HG03432 (cell line): Measurements from ENCODE around the gene DDX46.

Experiments used
- ATAC-seq: cut with Tn5 transposase; IDR thresholded peaks from one replicate; pipeline ENCODE4 v1.9.1; 2021; ENCODE audit warnings: mild to moderate bottlenecking, moderate library complexity; ENCODE audit not compliant: unreplicated experiment

Gene DDX46

DNA sequence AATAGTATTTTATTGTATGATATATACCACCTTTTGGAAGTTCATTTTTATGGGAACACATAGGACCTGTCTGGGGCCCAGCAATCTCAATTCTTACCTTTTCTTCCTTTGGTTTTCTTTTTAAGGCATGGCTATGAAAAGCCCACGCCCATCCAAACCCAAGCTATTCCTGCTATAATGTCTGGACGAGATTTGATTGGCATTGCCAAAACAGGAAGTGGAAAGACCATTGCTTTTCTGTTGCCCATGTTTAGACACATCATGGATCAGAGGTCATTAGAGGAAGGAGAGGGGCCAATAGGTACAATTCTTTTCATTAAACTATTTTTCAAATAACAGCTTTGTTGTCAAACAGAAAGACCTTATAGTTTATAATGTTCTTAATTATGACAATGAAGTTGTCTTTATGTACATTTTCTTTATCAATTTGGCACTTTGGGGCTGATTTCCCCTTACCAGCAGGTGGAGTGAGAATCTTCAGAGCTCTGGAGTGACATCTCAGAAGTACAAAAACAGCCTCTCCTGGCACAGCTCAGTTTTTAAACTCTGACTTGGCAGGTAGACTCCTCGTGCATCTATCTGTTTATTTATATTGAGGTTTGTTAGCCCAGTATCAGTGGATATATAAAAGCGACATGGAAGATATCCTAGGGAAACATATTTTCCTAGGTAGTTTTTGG is 25.8 kb downstream of the DDX46 start:
- ATAC-seq = no peak

DNA sequence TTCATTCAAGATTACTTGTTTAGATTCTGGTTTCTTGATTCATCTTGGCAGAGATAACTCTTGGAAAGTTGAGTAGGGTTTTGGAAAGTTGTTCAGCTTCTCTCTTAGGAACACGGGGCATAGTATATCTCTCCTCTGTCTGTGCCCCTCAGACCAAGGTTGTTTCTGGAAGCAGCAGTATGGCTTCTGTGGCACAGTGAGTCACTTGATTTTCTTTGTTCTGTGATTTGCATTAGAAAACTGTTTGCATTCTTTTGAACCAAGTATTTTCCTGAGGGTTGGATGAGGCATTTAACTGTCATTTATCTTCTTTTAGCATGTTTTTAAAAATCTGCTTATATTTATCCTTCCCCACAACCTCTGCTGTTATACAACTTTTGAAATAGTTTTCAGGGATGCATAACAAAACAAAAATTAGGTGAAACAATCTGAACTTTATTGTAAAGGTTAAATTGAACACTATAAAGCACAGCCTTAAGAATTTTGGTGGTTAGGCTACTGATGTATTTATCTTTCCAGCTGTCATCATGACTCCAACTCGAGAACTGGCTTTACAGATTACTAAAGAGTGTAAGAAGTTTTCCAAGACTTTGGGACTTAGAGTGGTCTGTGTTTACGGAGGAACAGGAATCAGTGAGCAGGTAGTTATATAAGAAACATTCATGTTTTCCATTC is 26.5 kb downstream of the DDX46 start:
- no peak for ATAC-seq

- no peak for ATAC-seq
Observed at GRCh38 chr5:134787692-134788091, 29.1 kb downstream of the DDX46 start.

DNA sequence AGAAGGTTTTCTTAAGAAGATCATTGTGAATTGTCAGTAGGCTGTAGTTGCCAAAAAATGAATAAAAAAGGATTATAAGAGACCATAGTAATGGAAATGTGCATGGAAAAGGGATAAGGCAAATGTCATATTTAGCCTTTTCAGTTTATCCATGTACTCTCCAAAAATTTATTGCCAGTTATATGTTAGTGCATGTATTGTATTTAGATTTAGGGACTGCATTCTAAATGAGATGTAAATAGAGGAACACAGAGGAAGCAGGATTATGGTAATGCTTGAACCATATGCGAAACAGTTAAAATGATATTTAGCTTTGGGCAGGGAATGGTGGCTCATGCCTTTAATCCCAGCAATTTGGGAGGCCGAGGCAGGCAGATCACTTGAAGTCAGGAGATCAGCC is 33.0 kb downstream of the DDX46 start:
- ATAC-seq = no peak

DNA sequence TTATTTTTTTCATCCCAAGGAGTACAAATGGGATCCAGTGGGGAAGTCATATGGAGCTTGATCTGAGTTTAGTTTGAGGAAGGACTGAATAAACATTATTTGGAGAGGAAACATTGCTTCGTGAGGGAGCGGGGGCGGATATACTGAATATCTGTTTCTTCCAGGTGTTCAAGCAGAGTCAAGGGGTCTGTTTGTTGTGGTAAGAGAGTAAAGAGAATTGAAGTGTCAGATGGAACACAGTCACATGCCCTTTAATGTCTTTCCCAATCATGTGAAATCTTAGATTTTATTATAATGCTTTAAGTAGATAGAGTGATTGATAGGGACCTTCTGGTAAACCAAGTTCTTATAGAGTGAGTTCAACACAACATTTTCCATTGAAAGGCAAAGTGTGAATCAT is 33.7 kb downstream of the DDX46 start:
- no peak for ATAC-seq

DNA sequence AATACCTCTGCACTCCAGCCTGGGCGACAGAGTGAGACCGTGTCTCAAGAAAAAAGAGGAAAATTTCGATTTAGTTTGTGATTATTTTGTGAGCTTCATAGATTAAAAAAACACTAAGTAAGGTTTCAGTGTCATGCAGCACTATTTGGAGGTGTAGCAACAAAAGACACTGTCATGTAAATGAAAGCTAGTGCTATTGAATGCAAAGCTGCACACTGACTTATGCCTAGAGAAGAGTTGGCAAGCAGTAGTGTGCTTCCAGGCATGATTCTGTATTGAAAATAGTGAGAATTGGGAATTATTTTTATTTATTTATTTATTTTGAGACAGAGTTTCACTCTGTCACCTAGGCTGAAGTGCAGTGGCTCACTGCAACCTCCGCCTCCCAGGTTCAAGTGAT is 34.5 kb downstream of the DDX46 start:
- no peak for ATAC-seq

- ATAC-seq = no peak
Observed at GRCh38 chr5:134794082-134794481, 35.5 kb downstream of the DDX46 start.

DNA sequence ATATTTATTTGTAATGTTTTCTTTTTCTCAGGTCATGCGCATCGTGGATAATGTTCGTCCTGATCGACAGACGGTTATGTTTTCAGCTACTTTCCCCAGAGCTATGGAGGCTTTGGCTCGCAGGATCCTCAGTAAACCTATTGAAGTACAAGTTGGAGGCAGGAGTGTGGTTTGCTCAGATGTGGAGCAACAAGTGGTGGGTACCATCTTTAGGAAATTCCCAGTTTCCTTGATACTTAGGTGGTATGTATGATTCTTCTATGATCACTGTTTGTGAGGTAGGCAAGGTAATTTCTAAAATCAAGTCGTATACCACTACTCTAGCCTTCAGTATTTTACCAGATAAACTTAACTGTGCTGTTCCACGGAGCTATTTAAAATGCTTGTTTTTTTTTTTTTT is 36.2 kb downstream of the DDX46 start:
- ATAC-seq = no peak

DNA sequence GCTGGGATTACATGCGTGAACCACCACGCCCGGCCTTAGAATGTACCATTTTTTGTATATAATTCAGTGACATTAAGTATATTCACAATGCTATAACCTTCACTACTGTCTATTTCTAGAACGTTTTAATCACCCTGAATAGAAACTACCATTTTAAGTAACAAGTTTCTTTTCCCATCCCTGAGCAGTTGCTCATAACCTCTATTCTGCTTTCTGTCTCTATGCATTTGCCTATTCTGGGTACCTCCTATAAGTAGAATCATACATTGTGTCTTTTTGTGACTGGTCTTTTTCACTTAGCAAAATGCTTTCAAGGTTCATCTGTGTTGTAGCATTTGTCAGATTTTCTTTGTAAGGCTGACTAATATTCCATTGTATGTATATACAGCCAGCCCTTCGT is 39.9 kb downstream of the DDX46 start:
- ATAC-seq = no peak

GRCh38 chr5:134803821-134804220 is 45.2 kb downstream of the DDX46 start:
- ATAC-seq = no peak

DNA sequence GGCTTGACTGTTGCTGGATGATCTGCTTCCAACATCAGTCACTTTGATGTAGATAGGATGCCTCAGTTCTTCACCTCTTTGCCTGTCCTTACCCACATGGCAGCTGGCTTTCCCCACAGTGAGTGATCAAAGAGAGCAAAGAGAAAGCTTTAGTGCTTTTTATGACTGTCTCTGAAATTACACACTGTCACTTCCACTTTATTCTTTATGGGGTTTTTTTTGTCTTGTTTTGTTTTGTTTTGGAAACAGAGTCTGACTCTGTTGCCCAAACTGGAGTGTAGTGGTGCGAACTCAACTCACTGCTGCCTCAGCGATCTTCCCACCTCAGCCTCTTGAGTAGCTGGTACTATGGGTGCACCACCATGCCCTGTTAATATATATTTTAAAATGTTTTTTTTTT is 54.8 kb downstream of the DDX46 start:
- peak; percentile 55 for ATAC-seq

- ATAC-seq = peak; percentile 50
Observed at GRCh38 chr5:134813827-134814226, 55.2 kb downstream of the DDX46 start.

DNA sequence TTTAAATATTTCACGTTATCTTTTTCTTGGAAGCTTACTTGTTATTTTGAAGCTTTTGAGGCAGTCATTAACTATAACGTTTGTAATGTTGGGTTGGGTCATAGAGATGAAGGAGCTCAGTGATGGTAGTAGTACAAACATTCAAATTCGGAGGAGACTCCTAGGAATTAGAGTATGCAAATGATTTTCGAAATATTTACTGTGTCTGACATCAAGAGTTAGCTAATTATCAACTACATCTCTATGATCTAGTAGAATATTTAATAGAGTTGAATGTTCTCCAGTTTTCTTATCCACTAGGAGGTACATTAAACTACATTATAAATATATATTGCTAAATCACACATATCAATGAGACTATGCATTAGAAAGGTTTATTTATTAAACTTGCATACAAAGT is 58.4 kb downstream of the DDX46 start:
- no peak for ATAC-seq

GRCh38 chr5:134818776-134819175 is 60.2 kb downstream of the DDX46 start:
- ATAC-seq = no peak

GRCh38 chr5:134819407-134819963 is 60.9 kb downstream of the DDX46 start:
- ATAC-seq = no peak

GRCh38 chr5:134821841-134822240 is 63.3 kb downstream of the DDX46 start:
- ATAC-seq = no peak

DNA sequence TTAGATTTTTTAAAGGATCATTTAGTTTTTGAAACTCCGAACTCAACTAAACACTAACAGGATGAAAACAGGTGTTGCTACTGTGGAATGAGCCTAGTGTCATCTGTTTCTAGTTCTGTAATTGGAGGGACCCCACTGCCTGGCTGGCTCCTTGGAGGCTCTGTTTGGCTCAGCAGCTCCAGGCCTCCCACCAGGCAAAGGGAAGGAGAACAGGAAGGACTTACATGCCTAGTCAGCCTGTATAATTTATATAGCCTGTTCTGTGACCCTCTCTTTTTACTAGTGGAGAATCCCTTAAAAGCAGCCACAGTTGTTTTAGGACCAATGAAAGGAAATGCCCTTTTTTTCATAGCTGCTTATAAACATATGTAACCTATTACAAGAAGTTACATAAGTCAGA is 66.1 kb downstream of the DDX46 start:
- no peak for ATAC-seq

- no peak for ATAC-seq
Observed at GRCh38 chr5:134825212-134825611, 66.6 kb downstream of the DDX46 start.

GRCh38 chr5:134833340-134834032 is 74.9 kb downstream of the DDX46 start:
- ATAC-seq = no peak

DNA sequence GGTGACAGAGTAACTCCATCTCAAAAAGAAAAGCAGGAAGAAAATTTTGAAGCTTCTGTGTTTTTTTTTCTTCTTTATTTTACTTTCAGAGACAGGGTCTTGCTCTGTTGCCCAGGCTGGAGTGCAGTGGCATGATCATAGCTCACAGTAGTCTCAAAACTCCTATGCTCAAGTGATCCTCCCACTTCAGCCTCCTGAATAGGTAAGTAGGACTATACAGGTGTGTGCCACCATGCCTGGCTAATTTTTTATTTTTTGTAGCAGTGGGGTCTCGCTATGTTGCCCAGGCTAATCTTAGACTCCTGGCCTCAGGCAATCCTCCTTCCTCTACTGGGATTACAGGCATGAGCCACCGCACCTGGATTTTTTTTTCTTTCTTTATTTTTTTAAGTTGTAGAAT is 77.0 kb downstream of the DDX46 start:
- ATAC-seq = no peak

DNA sequence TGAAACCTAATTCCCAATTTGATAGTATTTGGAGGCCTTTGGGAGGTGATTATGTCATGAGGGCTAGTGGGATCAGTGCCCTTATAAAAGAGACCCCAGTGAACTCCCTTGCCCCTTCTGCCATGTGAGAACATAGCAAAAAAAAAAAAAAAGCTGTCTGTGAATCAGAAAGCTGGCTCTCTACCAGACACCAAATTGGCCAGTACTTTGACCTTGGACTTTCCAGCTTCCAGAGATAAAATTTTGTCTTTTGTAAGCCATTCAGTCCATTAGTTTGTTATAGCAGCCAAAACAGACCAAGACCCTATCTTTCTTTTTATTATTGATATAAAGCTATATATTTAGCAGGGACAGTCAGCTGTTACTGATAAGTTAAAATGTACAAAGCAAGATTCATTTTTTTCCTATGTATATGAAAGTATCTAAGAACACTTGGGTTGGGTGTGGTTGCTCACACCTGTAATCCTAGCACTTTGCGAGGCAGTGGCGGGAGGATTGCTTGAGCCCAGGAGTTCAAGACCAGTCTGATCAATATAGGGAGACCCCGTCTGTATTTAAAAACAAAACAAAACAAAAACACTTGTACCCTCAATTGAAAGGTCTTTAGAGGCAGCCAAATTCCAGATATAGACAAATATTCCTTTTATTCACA is 79.1 kb downstream of the DDX46 start:
- no peak for ATAC-seq
